ENCODE measurements around the gene SLC12A7. TPM values are rescaled to one million over a fixed set of nuclear protein-coding genes. Genes with fewer than 3 reads are reported as not detected.

The SLC12A7 gene
- total RNA-seq, 2 donors from 2014 or later = 58.9 to 61.6 TPM

GRCh38 chr5:1019001-1019905 lies 92.6 kb downstream of the SLC12A7 start:
- H3K36me3 Mint-ChIP-seq (ENCODE audit: low read depth) = no peaks in the 10 kb centered on the region
- H3K27ac ChIP-seq (ENCODE audit: low read depth, low read length) = peak overlapping the region; percentile 66
- DNase-seq = no peak
- H3K27me3 ChIP-seq (ENCODE audit: control insufficient read depth, insufficient read depth, low read length, poor library complexity, severe bottlenecking) = no peaks in the 10 kb centered on the region
- no peak overlapping the region for H3K9ac ChIP-seq (ENCODE audit: extremely low read depth, low read length, poor library complexity, severe bottlenecking)
- no peaks in the 10 kb centered on the region for H3K36me3 ChIP-seq (ENCODE audit: control insufficient read depth, insufficient read depth, low read length)
- no peak overlapping the region for H3K27ac Mint-ChIP-seq
- no peak for TF ChIP-seq CTCF (conservative IDR thresholded peaks at IDR 0.05)
- H3K4me1 ChIP-seq (ENCODE audit: control insufficient read depth, insufficient read depth, low read length) = no peaks in the 10 kb centered on the region
- H3K4me1 Mint-ChIP-seq = peaks cover 8% of the 10 kb centered on the region
- H3K27me3 Mint-ChIP-seq (ENCODE audit: insufficient read depth) = no peaks in the 10 kb centered on the region
- no peak overlapping the region for H3K4me3 Mint-ChIP-seq
- H3K9me3 ChIP-seq (ENCODE audit: control insufficient read depth, low read length) = no peaks in the 10 kb centered on the region
- no peak overlapping the region for H3K4me3 ChIP-seq (ENCODE audit: low read length)
- 80 to 85% methylated on average over 33 to 37 of the region's 37 CpGs for WGBS, 2 experiments (ENCODE audit: insufficient coverage in 1 of 2, insufficient read length in 1 of 2)
- no peaks in the 10 kb centered on the region for H3K9me3 Mint-ChIP-seq

GRCh38 chr5:1018596-1018995 lies 93.3 kb downstream of the SLC12A7 start:
- H3K27ac ChIP-seq (ENCODE audit: low read depth, low read length) = peak overlapping the region; percentile 41
- H3K4me1 Mint-ChIP-seq = peaks cover 8% of the 10 kb centered on the region
- H3K27me3 ChIP-seq (ENCODE audit: control insufficient read depth, insufficient read depth, low read length, poor library complexity, severe bottlenecking) = no peaks in the 10 kb centered on the region
- no peaks in the 10 kb centered on the region for H3K27me3 Mint-ChIP-seq (ENCODE audit: insufficient read depth)
- H3K9ac ChIP-seq (ENCODE audit: extremely low read depth, low read length, poor library complexity, severe bottlenecking) = no peak overlapping the region
- no peaks in the 10 kb centered on the region for H3K36me3 Mint-ChIP-seq (ENCODE audit: low read depth)
- WGBS, 2 experiments (ENCODE audit: insufficient coverage in 1 of 2, insufficient read length in 1 of 2) = 92% methylated on average over 6 to 9 of the region's 9 CpGs
- H3K4me1 ChIP-seq (ENCODE audit: control insufficient read depth, insufficient read depth, low read length) = no peaks in the 10 kb centered on the region
- H3K36me3 ChIP-seq (ENCODE audit: control insufficient read depth, insufficient read depth, low read length) = no peaks in the 10 kb centered on the region
- H3K9me3 ChIP-seq (ENCODE audit: control insufficient read depth, low read length) = no peaks in the 10 kb centered on the region
- no peak for DNase-seq
- H3K4me3 ChIP-seq (ENCODE audit: low read length) = no peak overlapping the region
- TF ChIP-seq CTCF (conservative IDR thresholded peaks at IDR 0.05) = no peak
- no peaks in the 10 kb centered on the region for H3K9me3 Mint-ChIP-seq
- H3K4me3 Mint-ChIP-seq = no peak overlapping the region
- H3K27ac Mint-ChIP-seq = no peak overlapping the region

GRCh38 chr5:1017691-1018455 lies 94.0 kb downstream of the SLC12A7 start:
- no peak overlapping the region for H3K9ac ChIP-seq (ENCODE audit: extremely low read depth, low read length, poor library complexity, severe bottlenecking)
- no peaks in the 10 kb centered on the region for H3K27me3 ChIP-seq (ENCODE audit: control insufficient read depth, insufficient read depth, low read length, poor library complexity, severe bottlenecking)
- TF ChIP-seq CTCF (conservative IDR thresholded peaks at IDR 0.05) = no peak
- no peak overlapping the region for H3K27ac Mint-ChIP-seq
- H3K4me1 ChIP-seq (ENCODE audit: control insufficient read depth, insufficient read depth, low read length) = no peaks in the 10 kb centered on the region
- H3K27me3 Mint-ChIP-seq (ENCODE audit: insufficient read depth) = no peaks in the 10 kb centered on the region
- H3K4me1 Mint-ChIP-seq = peaks cover 8% of the 10 kb centered on the region
- no peaks in the 10 kb centered on the region for H3K9me3 ChIP-seq (ENCODE audit: control insufficient read depth, low read length)
- no peaks in the 10 kb centered on the region for H3K9me3 Mint-ChIP-seq
- H3K36me3 Mint-ChIP-seq (ENCODE audit: low read depth) = no peaks in the 10 kb centered on the region
- H3K36me3 ChIP-seq (ENCODE audit: control insufficient read depth, insufficient read depth, low read length) = no peaks in the 10 kb centered on the region
- WGBS, 2 experiments (ENCODE audit: insufficient coverage in 1 of 2, insufficient read length in 1 of 2) = 93 to 97% methylated on average over 13 to 19 of the region's 19 CpGs
- H3K4me3 ChIP-seq (ENCODE audit: low read length) = no peak overlapping the region
- H3K27ac ChIP-seq (ENCODE audit: low read depth, low read length) = peak overlapping the region; percentile 41
- no peak overlapping the region for H3K4me3 Mint-ChIP-seq
- DNase-seq = no peak

All from endodermal cell (in vitro differentiated cells).